Measurements from ENCODE around the gene NUP160.

DNA sequence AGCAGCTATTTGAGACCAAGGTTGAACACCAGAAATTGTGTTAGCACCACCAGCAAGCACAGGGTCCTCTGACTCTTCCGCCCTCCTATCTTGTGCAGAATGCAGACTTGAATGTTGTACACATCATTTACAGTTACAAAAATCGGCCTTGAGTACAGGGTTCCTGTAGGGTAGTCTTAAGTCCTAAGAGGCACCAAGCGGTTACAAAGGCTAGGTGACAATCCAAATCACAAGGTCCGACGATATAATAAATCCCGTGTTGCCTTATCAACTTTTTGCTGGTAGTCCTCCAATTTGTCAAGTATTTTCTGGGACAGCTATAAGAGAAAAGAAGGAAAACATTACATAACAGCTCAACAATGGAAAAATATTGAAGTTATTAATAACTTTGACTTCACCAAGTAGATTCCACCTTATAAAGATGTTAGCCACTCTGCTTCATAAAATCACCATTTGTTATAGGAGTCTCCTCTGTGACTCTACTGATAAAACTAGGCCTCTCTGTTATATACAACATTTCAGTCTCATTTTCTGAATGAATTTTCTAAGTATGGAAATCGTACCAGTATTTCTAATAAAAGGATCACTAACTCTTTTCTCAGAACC is 69.2 kb downstream of the NUP160 start:
- TF ChIP-seq, protein P1, sequence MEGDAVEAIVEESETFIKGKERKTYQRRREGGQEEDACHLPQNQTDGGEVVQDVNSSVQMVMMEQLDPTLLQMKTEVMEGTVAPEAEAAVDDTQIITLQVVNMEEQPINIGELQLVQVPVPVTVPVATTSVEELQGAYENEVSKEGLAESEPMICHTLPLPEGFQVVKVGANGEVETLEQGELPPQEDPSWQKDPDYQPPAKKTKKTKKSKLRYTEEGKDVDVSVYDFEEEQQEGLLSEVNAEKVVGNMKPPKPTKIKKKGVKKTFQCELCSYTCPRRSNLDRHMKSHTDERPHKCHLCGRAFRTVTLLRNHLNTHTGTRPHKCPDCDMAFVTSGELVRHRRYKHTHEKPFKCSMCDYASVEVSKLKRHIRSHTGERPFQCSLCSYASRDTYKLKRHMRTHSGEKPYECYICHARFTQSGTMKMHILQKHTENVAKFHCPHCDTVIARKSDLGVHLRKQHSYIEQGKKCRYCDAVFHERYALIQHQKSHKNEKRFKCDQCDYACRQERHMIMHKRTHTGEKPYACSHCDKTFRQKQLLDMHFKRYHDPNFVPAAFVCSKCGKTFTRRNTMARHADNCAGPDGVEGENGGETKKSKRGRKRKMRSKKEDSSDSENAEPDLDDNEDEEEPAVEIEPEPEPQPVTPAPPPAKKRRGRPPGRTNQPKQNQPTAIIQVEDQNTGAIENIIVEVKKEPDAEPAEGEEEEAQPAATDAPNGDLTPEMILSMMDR (IDR thresholded peaks at IDR 0.05; ENCODE audit: insufficient read depth, low read length) = no peak
- no peak for TF ChIP-seq POLR2AphosphoS5 (IDR thresholded peaks at IDR 0.05; ENCODE audit: low read depth)
- TF ChIP-seq, protein P2, sequence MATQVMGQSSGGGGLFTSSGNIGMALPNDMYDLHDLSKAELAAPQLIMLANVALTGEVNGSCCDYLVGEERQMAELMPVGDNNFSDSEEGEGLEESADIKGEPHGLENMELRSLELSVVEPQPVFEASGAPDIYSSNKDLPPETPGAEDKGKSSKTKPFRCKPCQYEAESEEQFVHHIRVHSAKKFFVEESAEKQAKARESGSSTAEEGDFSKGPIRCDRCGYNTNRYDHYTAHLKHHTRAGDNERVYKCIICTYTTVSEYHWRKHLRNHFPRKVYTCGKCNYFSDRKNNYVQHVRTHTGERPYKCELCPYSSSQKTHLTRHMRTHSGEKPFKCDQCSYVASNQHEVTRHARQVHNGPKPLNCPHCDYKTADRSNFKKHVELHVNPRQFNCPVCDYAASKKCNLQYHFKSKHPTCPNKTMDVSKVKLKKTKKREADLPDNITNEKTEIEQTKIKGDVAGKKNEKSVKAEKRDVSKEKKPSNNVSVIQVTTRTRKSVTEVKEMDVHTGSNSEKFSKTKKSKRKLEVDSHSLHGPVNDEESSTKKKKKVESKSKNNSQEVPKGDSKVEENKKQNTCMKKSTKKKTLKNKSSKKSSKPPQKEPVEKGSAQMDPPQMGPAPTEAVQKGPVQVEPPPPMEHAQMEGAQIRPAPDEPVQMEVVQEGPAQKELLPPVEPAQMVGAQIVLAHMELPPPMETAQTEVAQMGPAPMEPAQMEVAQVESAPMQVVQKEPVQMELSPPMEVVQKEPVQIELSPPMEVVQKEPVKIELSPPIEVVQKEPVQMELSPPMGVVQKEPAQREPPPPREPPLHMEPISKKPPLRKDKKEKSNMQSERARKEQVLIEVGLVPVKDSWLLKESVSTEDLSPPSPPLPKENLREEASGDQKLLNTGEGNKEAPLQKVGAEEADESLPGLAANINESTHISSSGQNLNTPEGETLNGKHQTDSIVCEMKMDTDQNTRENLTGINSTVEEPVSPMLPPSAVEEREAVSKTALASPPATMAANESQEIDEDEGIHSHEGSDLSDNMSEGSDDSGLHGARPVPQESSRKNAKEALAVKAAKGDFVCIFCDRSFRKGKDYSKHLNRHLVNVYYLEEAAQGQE (IDR thresholded peaks at IDR 0.05; ENCODE audit: insufficient replicate concordance, low read depth) = no peak

Data from HL-60 (cell line).